ENCODE data around the gene ERAL1. TPM values are rescaled to one million over a fixed set of nuclear protein-coding genes. Genes with fewer than 3 reads are reported as not detected.

The ERAL1 gene
- total and polyA plus RNA-seq, 2 of the 13 experiments (the other 11 are each of a cell fraction or from before 2014, with no cell fraction given): 46.9 to 72.2 TPM

DNA sequence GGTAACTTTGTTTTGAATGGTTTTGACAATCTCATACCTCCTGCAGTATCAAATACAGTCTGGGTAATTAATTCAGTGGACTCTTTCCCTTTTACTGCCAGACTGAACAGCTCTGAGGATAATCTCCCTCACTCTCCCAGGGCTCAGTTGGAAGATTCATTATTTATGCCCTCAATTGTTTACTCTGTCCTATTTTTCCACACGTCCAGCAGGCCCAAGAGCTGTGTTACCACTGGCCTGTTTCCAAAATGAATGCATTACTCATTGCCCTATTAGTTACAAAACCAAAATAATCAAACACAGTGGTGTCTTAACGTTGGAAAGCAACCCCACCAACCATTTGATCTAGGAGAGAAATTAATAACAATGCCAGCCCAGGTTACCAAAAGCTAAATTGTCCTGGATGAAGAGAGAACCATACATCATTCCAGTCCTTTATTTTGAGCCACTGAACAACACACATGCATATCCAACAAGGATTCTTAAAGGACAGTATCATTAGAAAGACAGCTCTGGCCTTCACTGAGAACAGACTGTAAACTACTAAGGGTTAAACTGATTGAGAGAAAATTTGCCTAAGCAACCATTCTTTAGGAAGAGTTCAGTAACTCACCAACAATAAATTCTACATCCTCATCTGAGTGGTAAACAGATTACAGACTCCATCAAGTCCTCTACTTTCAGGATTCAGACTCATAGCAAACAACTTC lies 46.7 kb upstream of the ERAL1 start:
- POLR2A ChIA-PET: interaction anchor here (0.7 to 2.3 kb wide), 12 partner anchors 15 to 142 kb away, joined by 3 to 14 read pairs (median 3); partner anchors contain the start of genes FAM222B, NEK8 and TLCD1
- TF ChIP-seq MEIS2 (CRISPR knock-in tag; IDR thresholded peaks at IDR 0.05) (no peak), ZNF496 (CRISPR knock-in tag; IDR thresholded peaks at IDR 0.05; ENCODE audit: insufficient replicate concordance) (no peak), SAP130 (CRISPR knock-in tag; IDR thresholded peaks at IDR 0.05; ENCODE audit: low read depth) (0 out of 2 replicates have a peak, but pooled peaks have one; percentile 11), KAT7 (CRISPR knock-in tag; IDR thresholded peaks at IDR 0.05; ENCODE audit: borderline replicate concordance) (no peak), ASH2L (IDR thresholded peaks at IDR 0.05; ENCODE audit: insufficient read length, low read depth, low read length) (peak; percentile 19), FOSL2 (CRISPR knock-in tag; IDR thresholded peaks at IDR 0.05) (peak; percentile 63), ZNF567 (CRISPR knock-in tag; IDR thresholded peaks at IDR 0.05; ENCODE audit: borderline replicate concordance) (no peak), ZNF781 (CRISPR knock-in tag; IDR thresholded peaks at IDR 0.05; ENCODE audit: borderline replicate concordance, not compliant biosample characterization) (no peak), SMC3 (IDR thresholded peaks at IDR 0.05; ENCODE audit: low read length) (no peak), CHD2 (IDR thresholded peaks at IDR 0.05; ENCODE audit: low read depth, low read length) (no peak), CBX1 (IDR thresholded peaks at IDR 0.05; ENCODE audit: low read depth) (no peak), SSRP1 (CRISPR knock-in tag; IDR thresholded peaks at IDR 0.05) (0 out of 2 replicates have a peak, but pooled peaks have one; percentile 57), ZNF652 (CRISPR knock-in tag; IDR thresholded peaks at IDR 0.05; ENCODE audit: borderline replicate concordance, low read depth) (peak; percentile 83)
- TF ChIP-seq, protein P1, sequence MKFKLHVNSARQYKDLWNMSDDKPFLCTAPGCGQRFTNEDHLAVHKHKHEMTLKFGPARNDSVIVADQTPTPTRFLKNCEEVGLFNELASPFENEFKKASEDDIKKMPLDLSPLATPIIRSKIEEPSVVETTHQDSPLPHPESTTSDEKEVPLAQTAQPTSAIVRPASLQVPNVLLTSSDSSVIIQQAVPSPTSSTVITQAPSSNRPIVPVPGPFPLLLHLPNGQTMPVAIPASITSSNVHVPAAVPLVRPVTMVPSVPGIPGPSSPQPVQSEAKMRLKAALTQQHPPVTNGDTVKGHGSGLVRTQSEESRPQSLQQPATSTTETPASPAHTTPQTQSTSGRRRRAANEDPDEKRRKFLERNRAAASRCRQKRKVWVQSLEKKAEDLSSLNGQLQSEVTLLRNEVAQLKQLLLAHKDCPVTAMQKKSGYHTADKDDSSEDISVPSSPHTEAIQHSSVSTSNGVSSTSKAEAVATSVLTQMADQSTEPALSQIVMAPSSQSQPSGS (CRISPR knock-in tag; IDR thresholded peaks at IDR 0.05): no peak
- TF ChIP-seq, protein P2, sequence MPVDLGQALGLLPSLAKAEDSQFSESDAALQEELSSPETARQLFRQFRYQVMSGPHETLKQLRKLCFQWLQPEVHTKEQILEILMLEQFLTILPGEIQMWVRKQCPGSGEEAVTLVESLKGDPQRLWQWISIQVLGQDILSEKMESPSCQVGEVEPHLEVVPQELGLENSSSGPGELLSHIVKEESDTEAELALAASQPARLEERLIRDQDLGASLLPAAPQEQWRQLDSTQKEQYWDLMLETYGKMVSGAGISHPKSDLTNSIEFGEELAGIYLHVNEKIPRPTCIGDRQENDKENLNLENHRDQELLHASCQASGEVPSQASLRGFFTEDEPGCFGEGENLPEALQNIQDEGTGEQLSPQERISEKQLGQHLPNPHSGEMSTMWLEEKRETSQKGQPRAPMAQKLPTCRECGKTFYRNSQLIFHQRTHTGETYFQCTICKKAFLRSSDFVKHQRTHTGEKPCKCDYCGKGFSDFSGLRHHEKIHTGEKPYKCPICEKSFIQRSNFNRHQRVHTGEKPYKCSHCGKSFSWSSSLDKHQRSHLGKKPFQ (CRISPR knock-in tag; IDR thresholded peaks at IDR 0.05; ENCODE audit: insufficient replicate concordance): no peak
- Histone ChIP-seq H3K4me1 (ENCODE audit: insufficient read depth, low read length) (peaks cover 72% of the 10 kb centered on the region), H3K36me3 (replicated peaks in 1 of 2; ENCODE audit: control insufficient read depth in 1 of 2, insufficient read depth in 2 of 2, low read length in 2 of 2) (peaks cover 2 to 16% of the 10 kb centered on the region in 2 experiments; a peak in 2 of 5 replicates), H3K4me3 (replicated peaks in 1 of 3; ENCODE audit: insufficient read depth in 1 of 3, low read depth in 2 of 3, low read length in 3 of 3) (peak overlapping the region; percentile 4 to 25 (median 7); a peak in 3 of 6 replicates), H3K4me2 (ENCODE audit: low read depth, low read length) (peak overlapping the region; percentile 52), H2AFZ (ENCODE audit: low read length) (no peak overlapping the region), H3K27me3 (ENCODE audit: control insufficient read depth in 1 of 2, insufficient read depth in 2 of 2, low read length in 2 of 2) (no peaks in the 10 kb centered on the region), H3K9ac (ENCODE audit: insufficient read depth, low read depth, low read length) (peak overlapping the region; percentile 37), H3K9me3 (ENCODE audit: low read length) (no peaks in the 10 kb centered on the region), H3K79me2 (ENCODE audit: insufficient read depth, low read length) (peaks cover 53% of the 10 kb centered on the region), H3K27ac (ENCODE audit: extremely low read length, insufficient read depth, low read length) (peak overlapping the region; percentile 62), H4K20me1 (ENCODE audit: insufficient read depth, low read length) (peaks cover 10% of the 10 kb centered on the region; the same call in 1 of the 2 replicates)
- WGBS (ENCODE audit: low lambda C conversion rate): 2% methylated on average over 2 of the region's 2 CpGs
- DNase-seq (ENCODE audit: low spot score): peak; percentile 68
- FAIRE-seq: no peak
- intact Hi-C loops (cut with micrococcal nuclease; ENCODE audit: unreplicated experiment): loop anchor here (1.0 to 5.0 kb wide), 2 partner anchors 31 to 34 kb away; partner anchors contain the start of gene FAM222B
- in situ Hi-C loops (cut with HindIII; ENCODE audit: extremely low pct_ligation_motif_present, low pct_unique_long_range_greater_than_20kb): no loop called here
- ATAC-seq: no peak
- CTCF ChIA-PET (ENCODE audit: low intra/inter-chr PET ratio, low total read pairs): no interaction called here
- BruUV-seq (replicated peaks): TSS peak; percentile 34

All from HepG2 (cell line).